Measurements from ENCODE around the gene SMIM14.
"Not testable (repeated sequence)": the region's sequence is repeated elsewhere in the genome, so short reads cannot be mapped to it uniquely, and the experiment has no call there.

SMIM14 gene

DNA sequence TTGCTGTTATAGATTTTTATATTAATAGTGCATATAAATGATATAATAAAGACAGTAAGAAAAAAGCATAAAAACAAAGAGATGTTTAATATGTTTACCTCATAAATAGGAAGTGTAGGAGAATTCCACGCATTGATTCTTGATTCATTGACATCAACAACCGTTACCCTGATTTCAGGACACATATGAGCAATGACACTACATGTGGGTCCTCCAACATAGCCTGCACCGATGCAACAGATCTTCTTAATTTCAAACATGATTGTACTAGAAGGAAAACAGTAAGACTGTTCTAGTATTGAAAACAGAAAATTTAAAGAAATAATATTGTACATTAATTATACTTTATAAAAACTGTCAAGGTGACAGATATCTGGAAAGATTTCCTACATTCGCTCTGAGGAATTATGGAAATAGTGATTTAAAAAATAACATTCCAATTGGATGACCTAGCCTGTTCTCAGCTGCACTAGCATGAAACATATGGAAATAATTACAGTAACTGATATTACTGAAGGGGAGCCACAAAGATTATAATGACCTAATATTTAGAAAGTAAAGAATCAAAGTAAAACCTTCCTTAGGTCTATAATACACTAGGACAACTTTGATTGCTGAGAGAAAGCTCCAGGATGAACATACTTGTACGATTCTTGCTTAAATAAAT lies 117.3 kb downstream of the SMIM14 start:
- Histone ChIP-seq H3K27ac (ENCODE audit: low read depth, low read length) (no peak overlapping the region), H2BK120ac (ENCODE audit: low read depth, low read length) (no peak overlapping the region), H3K79me2 (ENCODE audit: control insufficient read depth, insufficient read depth, low read length) (peaks cover 19% of the 10 kb centered on the region), H2AK5ac (ENCODE audit: low read length) (no peak overlapping the region), H2BK15ac (replicated peaks; ENCODE audit: low read depth) (no peak overlapping the region), H4K8ac (ENCODE audit: low read depth, low read length) (no peak overlapping the region), H3K4me2 (ENCODE audit: low read length) (no peak overlapping the region), H3K4me1 (ENCODE audit: control insufficient read depth, low read depth, low read length) (no peaks in the 10 kb centered on the region), H3K23ac (ENCODE audit: low read length) (no peak overlapping the region), H3K56ac (ENCODE audit: low read length) (no peak overlapping the region), H3K18ac (ENCODE audit: low read length) (no peak overlapping the region), H3K79me1 (ENCODE audit: low read length) (peaks cover 5% of the 10 kb centered on the region), H2BK5ac (ENCODE audit: low read length) (no peak overlapping the region), H4K5ac (ENCODE audit: low read length) (no peak overlapping the region), H3K4ac (ENCODE audit: low read depth, low read length) (no peak overlapping the region), H3K9ac (ENCODE audit: low read length) (no peak overlapping the region), H3K36me3 (ENCODE audit: control insufficient read depth, insufficient read depth, low read length) (no peaks in the 10 kb centered on the region), H3K27me3 (ENCODE audit: insufficient read depth, low read length, poor library complexity) (no peaks in the 10 kb centered on the region), H3K4me3 (ENCODE audit: low read length) (no peak overlapping the region)
- WGBS (ENCODE audit: extremely low coverage, insufficient coverage, low lambda C conversion rate): no CpG with 5 or more reads among the region's 5 CpGs
- DNase-seq: no peak

- no peak overlapping the region for H3K18ac ChIP-seq (ENCODE audit: low read length)
- no peak overlapping the region for H3K4me3 ChIP-seq (ENCODE audit: low read length)
- H2BK15ac ChIP-seq (replicated peaks; ENCODE audit: low read depth): no peak overlapping the region
- no peak overlapping the region for H2BK120ac ChIP-seq (ENCODE audit: low read depth, low read length)
- no CpG with 5 or more reads among the region's 6 CpGs for WGBS (ENCODE audit: extremely low coverage, insufficient coverage, low lambda C conversion rate)
- no peak overlapping the region for H4K5ac ChIP-seq (ENCODE audit: low read length)
- H3K36me3 ChIP-seq (ENCODE audit: control insufficient read depth, insufficient read depth, low read length): no peaks in the 10 kb centered on the region
- no peak overlapping the region for H3K27ac ChIP-seq (ENCODE audit: low read depth, low read length)
- H3K27me3 ChIP-seq (ENCODE audit: insufficient read depth, low read length, poor library complexity): no peaks in the 10 kb centered on the region
- no peaks in the 10 kb centered on the region for H3K4me1 ChIP-seq (ENCODE audit: control insufficient read depth, low read depth, low read length)
- H4K8ac ChIP-seq (ENCODE audit: low read depth, low read length): no peak overlapping the region
- no peak overlapping the region for H3K23ac ChIP-seq (ENCODE audit: low read length)
- H3K79me1 ChIP-seq (ENCODE audit: low read length): peaks cover 2% of the 10 kb centered on the region
- no peaks in the 10 kb centered on the region for H3K79me2 ChIP-seq (ENCODE audit: control insufficient read depth, insufficient read depth, low read length)
- H3K4ac ChIP-seq (ENCODE audit: low read depth, low read length): no peak overlapping the region
- no peak overlapping the region for H2AK5ac ChIP-seq (ENCODE audit: low read length)
- no peak overlapping the region for H3K9ac ChIP-seq (ENCODE audit: low read length)
- H3K4me2 ChIP-seq (ENCODE audit: low read length): no peak overlapping the region
- DNase-seq: no peak
- H2BK5ac ChIP-seq (ENCODE audit: low read length): no peak overlapping the region
- H3K56ac ChIP-seq (ENCODE audit: low read length): no peak overlapping the region
Observed at GRCh38 chr4:39518484-39518883, 120.2 kb downstream of the SMIM14 start.

GRCh38 chr4:39516407-39516966 lies 122.2 kb downstream of the SMIM14 start:
- no peak overlapping the region for H4K8ac ChIP-seq (ENCODE audit: low read depth, low read length)
- H3K56ac ChIP-seq (ENCODE audit: low read length): no peak overlapping the region
- no peaks in the 10 kb centered on the region for H3K79me2 ChIP-seq (ENCODE audit: control insufficient read depth, insufficient read depth, low read length)
- H3K4me2 ChIP-seq (ENCODE audit: low read length): no peak overlapping the region
- no peak overlapping the region for H3K27ac ChIP-seq (ENCODE audit: low read depth, low read length)
- no peak overlapping the region for H2BK5ac ChIP-seq (ENCODE audit: low read length)
- no peak for DNase-seq
- H3K4me3 ChIP-seq (ENCODE audit: low read length): no peak overlapping the region
- no peaks in the 10 kb centered on the region for H3K4me1 ChIP-seq (ENCODE audit: control insufficient read depth, low read depth, low read length)
- no peaks in the 10 kb centered on the region for H3K27me3 ChIP-seq (ENCODE audit: insufficient read depth, low read length, poor library complexity)
- H3K36me3 ChIP-seq (ENCODE audit: control insufficient read depth, insufficient read depth, low read length): no peaks in the 10 kb centered on the region
- H3K9ac ChIP-seq (ENCODE audit: low read length): no peak overlapping the region
- WGBS (ENCODE audit: extremely low coverage, insufficient coverage, low lambda C conversion rate): no CpG with 5 or more reads among the region's 2 CpGs
- peaks cover 2% of the 10 kb centered on the region for H3K79me1 ChIP-seq (ENCODE audit: low read length)
- H3K4ac ChIP-seq (ENCODE audit: low read depth, low read length): no peak overlapping the region
- no peak overlapping the region for H2BK120ac ChIP-seq (ENCODE audit: low read depth, low read length)
- H3K18ac ChIP-seq (ENCODE audit: low read length): no peak overlapping the region
- H2AK5ac ChIP-seq (ENCODE audit: low read length): no peak overlapping the region
- H3K23ac ChIP-seq (ENCODE audit: low read length): no peak overlapping the region
- no peak overlapping the region for H4K5ac ChIP-seq (ENCODE audit: low read length)
- no peak overlapping the region for H2BK15ac ChIP-seq (replicated peaks; ENCODE audit: low read depth)

- not testable (repeated sequence) for H2BK15ac ChIP-seq (replicated peaks; ENCODE audit: low read depth); H3K4me1 ChIP-seq (ENCODE audit: control insufficient read depth, low read depth, low read length); DNase-seq; H3K23ac ChIP-seq (ENCODE audit: low read length); H3K4me2 ChIP-seq (ENCODE audit: low read length); H3K79me2 ChIP-seq (ENCODE audit: control insufficient read depth, insufficient read depth, low read length); H3K4me3 ChIP-seq (ENCODE audit: low read length); H3K56ac ChIP-seq (ENCODE audit: low read length); H3K27me3 ChIP-seq (ENCODE audit: insufficient read depth, low read length, poor library complexity); H4K5ac ChIP-seq (ENCODE audit: low read length); H3K18ac ChIP-seq (ENCODE audit: low read length); H3K27ac ChIP-seq (ENCODE audit: low read depth, low read length); H4K8ac ChIP-seq (ENCODE audit: low read depth, low read length); H3K9ac ChIP-seq (ENCODE audit: low read length); H3K79me1 ChIP-seq (ENCODE audit: low read length); H3K4ac ChIP-seq (ENCODE audit: low read depth, low read length); H2BK5ac ChIP-seq (ENCODE audit: low read length); H2AK5ac ChIP-seq (ENCODE audit: low read length); H2BK120ac ChIP-seq (ENCODE audit: low read depth, low read length); H3K36me3 ChIP-seq (ENCODE audit: control insufficient read depth, insufficient read depth, low read length)
- no CpG with 5 or more reads among the region's 14 CpGs for WGBS (ENCODE audit: extremely low coverage, insufficient coverage, low lambda C conversion rate)
Observed at GRCh38 chr4:39515669-39516401, 122.8 kb downstream of the SMIM14 start.

DNA sequence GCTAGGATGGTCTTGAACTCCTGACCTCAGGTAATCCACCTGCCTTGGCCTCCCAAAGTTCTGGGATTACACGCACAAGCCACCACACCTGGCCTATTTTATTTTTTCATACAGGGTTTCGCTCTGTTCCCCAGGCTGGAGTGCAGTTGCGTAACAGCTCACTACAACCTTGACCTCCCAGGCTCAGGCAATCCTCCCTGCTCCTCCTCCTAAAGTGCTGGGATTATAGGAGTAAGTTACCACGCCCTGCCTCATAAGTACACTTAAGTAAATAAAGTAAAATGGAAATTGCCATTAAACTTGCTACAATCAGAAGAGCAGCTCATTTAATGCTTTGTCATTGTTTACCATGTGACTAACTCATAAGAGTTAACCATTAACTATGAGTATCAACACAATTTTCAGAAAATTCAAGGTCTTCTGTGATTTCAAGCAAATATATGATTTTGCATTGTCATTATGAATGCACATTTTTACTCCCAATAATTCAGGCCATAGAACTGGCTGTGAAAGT lies 123.7 kb downstream of the SMIM14 start:
- Histone ChIP-seq H2BK15ac (replicated peaks; ENCODE audit: low read depth) (no peak overlapping the region), H4K8ac (ENCODE audit: low read depth, low read length) (no peak overlapping the region), H3K4ac (ENCODE audit: low read depth, low read length) (no peak overlapping the region), H3K36me3 (ENCODE audit: control insufficient read depth, insufficient read depth, low read length) (peaks cover 4% of the 10 kb centered on the region), H4K5ac (ENCODE audit: low read length) (no peak overlapping the region), H3K4me3 (ENCODE audit: low read length) (no peak overlapping the region), H3K27me3 (ENCODE audit: insufficient read depth, low read length, poor library complexity) (no peaks in the 10 kb centered on the region), H3K27ac (ENCODE audit: low read depth, low read length) (no peak overlapping the region), H3K18ac (ENCODE audit: low read length) (no peak overlapping the region), H3K4me1 (ENCODE audit: control insufficient read depth, low read depth, low read length) (no peaks in the 10 kb centered on the region), H2BK120ac (ENCODE audit: low read depth, low read length) (no peak overlapping the region), H3K79me1 (ENCODE audit: low read length) (peaks cover 2% of the 10 kb centered on the region), H2BK5ac (ENCODE audit: low read length) (no peak overlapping the region), H2AK5ac (ENCODE audit: low read length) (no peak overlapping the region), H3K9ac (ENCODE audit: low read length) (no peak overlapping the region), H3K56ac (ENCODE audit: low read length) (no peak overlapping the region), H3K23ac (ENCODE audit: low read length) (no peak overlapping the region), H3K79me2 (ENCODE audit: control insufficient read depth, insufficient read depth, low read length) (no peaks in the 10 kb centered on the region), H3K4me2 (ENCODE audit: low read length) (no peak overlapping the region)
- no peak for DNase-seq
- WGBS (ENCODE audit: extremely low coverage, insufficient coverage, low lambda C conversion rate): no CpG with 5 or more reads among the region's 4 CpGs
